Measurements from ENCODE around the gene LRP6. TPM values are rescaled to one million over a fixed set of nuclear protein-coding genes. Genes with fewer than 3 reads are reported as not detected.

Gene LRP6
- total and polyA plus RNA-seq, 10 donors = 0.63 to 14.9 (median 9.6) TPM

GRCh38 chr12:12138203-12139154 is 128.4 kb downstream of the LRP6 start:
- Histone ChIP-seq H3K27ac (no peak overlapping the region), H3K4me3 (no peak overlapping the region), H3K9me3 (no peaks in the 10 kb centered on the region), H3K36me3 (peaks cover 0 to 10% (median 0%) of the 10 kb centered on the region in 6 donors), H3K4me1 (no peaks in the 10 kb centered on the region), H3K27me3 (replicated peaks in 1 of 7) (peaks cover 0 to 5% (median 0%) of the 10 kb centered on the region in 7 donors)
- intact Hi-C loops (cut with DNase I; ENCODE audit: low total_unique reads) = no loop called here
- DNase-seq = no peak
- TF ChIP-seq, protein P1, sequence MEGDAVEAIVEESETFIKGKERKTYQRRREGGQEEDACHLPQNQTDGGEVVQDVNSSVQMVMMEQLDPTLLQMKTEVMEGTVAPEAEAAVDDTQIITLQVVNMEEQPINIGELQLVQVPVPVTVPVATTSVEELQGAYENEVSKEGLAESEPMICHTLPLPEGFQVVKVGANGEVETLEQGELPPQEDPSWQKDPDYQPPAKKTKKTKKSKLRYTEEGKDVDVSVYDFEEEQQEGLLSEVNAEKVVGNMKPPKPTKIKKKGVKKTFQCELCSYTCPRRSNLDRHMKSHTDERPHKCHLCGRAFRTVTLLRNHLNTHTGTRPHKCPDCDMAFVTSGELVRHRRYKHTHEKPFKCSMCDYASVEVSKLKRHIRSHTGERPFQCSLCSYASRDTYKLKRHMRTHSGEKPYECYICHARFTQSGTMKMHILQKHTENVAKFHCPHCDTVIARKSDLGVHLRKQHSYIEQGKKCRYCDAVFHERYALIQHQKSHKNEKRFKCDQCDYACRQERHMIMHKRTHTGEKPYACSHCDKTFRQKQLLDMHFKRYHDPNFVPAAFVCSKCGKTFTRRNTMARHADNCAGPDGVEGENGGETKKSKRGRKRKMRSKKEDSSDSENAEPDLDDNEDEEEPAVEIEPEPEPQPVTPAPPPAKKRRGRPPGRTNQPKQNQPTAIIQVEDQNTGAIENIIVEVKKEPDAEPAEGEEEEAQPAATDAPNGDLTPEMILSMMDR (IDR thresholded peaks at IDR 0.05 in 8 of 11, conservative IDR thresholded peaks at IDR 0.05 in 3 of 11) = no peak
- TF ChIP-seq POLR2AphosphoS5 (IDR thresholded peaks at IDR 0.05) (no peak), POLR2A (IDR thresholded peaks at IDR 0.05) (no peak)
- 78 to 91% (median 84%) methylated on average over 3 of the region's 3 CpGs for WGBS, 5 donors

DNA sequence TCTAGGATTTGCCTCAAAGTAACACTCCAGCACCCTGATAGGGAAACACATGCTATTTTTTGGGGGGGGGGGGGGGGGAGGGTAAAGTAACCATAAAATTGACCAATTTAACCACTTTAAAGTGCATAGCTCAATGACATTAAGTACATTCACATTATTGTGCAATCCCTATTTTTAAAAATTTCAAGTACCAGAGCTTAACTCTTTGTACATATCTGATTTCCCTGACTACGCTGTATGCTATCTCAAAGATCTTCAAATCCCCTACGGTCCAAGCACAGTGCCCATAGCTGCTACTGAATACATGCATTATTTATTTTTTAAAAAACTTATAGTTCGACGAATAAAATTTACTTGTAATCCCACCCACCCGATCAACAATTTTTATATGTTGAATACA is 133.1 kb downstream of the LRP6 start:
- DNase-seq = no peak
- Histone ChIP-seq H3K4me3 (no peak overlapping the region), H3K27ac (no peak overlapping the region), H3K36me3 (peaks cover 0 to 16% (median 0%) of the 10 kb centered on the region in 6 donors), H3K9me3 (no peaks in the 10 kb centered on the region), H3K27me3 (replicated peaks in 1 of 7) (peaks cover 0 to 5% (median 0%) of the 10 kb centered on the region in 7 donors), H3K4me1 (no peaks in the 10 kb centered on the region)
- TF ChIP-seq POLR2A (IDR thresholded peaks at IDR 0.05) (no peak), POLR2AphosphoS5 (IDR thresholded peaks at IDR 0.05) (no peak)
- TF ChIP-seq, protein P1 (IDR thresholded peaks at IDR 0.05 in 8 of 11, conservative IDR thresholded peaks at IDR 0.05 in 3 of 11) = no peak
- intact Hi-C loops (cut with DNase I; ENCODE audit: low total_unique reads) = no loop called here
- 93 to 97% (median 96%) methylated on average over 5 of the region's 5 CpGs for WGBS, 5 donors

GRCh38 chr12:12133259-12133658 is 133.6 kb downstream of the LRP6 start:
- TF ChIP-seq, protein P1 (IDR thresholded peaks at IDR 0.05 in 8 of 11, conservative IDR thresholded peaks at IDR 0.05 in 3 of 11) = no peak
- TF ChIP-seq POLR2AphosphoS5 (IDR thresholded peaks at IDR 0.05) = no peak
- no peak for TF ChIP-seq POLR2A (IDR thresholded peaks at IDR 0.05)
- no peak for DNase-seq
- WGBS, 5 donors = 84 to 94% (median 89%) methylated on average over 3 of the region's 3 CpGs
- Histone ChIP-seq H3K27me3 (replicated peaks in 1 of 7) (peaks cover 0 to 5% (median 0%) of the 10 kb centered on the region in 7 donors), H3K27ac (no peak overlapping the region), H3K4me1 (no peaks in the 10 kb centered on the region), H3K36me3 (peaks cover 0 to 16% (median 0%) of the 10 kb centered on the region in 6 donors), H3K9me3 (no peaks in the 10 kb centered on the region), H3K4me3 (no peak overlapping the region)
- intact Hi-C loops (cut with DNase I; ENCODE audit: low total_unique reads) = no loop called here

GRCh38 chr12:12128670-12129069 is 138.2 kb downstream of the LRP6 start:
- intact Hi-C loops (cut with DNase I; ENCODE audit: low total_unique reads) = no loop called here
- peaks cover 0 to 22% (median 0%) of the 10 kb centered on the region in 6 donors for H3K36me3 ChIP-seq
- peaks cover 0 to under 1% (median 0%) of the 10 kb centered on the region in 6 donors for H3K4me1 ChIP-seq
- no peak for DNase-seq
- no peak overlapping the region for H3K27ac ChIP-seq
- WGBS, 5 donors = 30 to 54% (median 48%) methylated on average over 4 of the region's 4 CpGs
- no peaks in the 10 kb centered on the region for H3K9me3 ChIP-seq
- TF ChIP-seq POLR2AphosphoS5 (IDR thresholded peaks at IDR 0.05) = no peak
- no peak for TF ChIP-seq POLR2A (IDR thresholded peaks at IDR 0.05)
- TF ChIP-seq, protein P1 (IDR thresholded peaks at IDR 0.05 in 8 of 11, conservative IDR thresholded peaks at IDR 0.05 in 3 of 11) = no peak
- H3K4me3 ChIP-seq = no peak overlapping the region
- no peaks in the 10 kb centered on the region for H3K27me3 ChIP-seq (replicated peaks in 1 of 7)
